HG02852 (cell line): ENCODE results near the gene GPSM1.

Experiments used
- ATAC-seq: cut with Tn5 transposase; IDR thresholded peaks from one replicate; pipeline ENCODE4 v1.9.1; 2021; ENCODE audit warnings: mild to moderate bottlenecking, moderate library complexity; ENCODE audit not compliant: unreplicated experiment

The GPSM1 gene

GRCh38 chr9:136303066-136303824 lies 24.1 kb upstream of the GPSM1 start:
- no peak for ATAC-seq

DNA sequence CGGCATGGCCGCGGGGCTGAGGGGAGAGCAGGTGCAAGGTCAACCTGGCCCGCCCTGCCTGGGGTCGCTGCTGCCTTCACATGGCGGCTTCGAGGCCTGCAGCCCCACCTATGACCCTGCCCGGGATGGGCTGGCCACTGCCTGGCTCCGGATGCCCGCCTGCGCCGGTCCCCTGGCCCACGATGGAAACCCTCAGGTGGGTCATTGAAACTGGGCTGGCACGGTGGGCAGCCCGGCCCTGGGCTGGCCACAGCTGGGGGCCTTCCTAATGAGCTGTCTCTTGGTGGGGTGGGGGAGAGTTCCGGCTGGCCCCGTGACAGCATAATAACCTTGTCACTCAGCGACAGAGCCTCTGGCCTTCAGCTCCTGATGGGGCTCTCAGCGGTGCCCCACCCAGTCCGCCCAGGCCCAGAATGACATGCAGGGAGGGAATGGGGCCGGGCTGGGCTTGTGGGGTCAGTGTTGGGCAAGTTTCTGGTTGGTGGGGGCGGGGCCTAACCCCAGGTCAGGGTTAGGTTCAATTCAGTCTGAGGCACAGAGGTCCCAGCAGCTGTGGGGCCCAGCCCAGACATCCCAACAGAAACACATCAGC lies 23.4 kb upstream of the GPSM1 start, which contains the start of gene CCDC187:
CCDC187 (minus strand) TSS at position 270 of the 592 bp plus-strand sequence; CDS start at position 6, 264 bp downstream.
- ATAC-seq, result no peak

DNA sequence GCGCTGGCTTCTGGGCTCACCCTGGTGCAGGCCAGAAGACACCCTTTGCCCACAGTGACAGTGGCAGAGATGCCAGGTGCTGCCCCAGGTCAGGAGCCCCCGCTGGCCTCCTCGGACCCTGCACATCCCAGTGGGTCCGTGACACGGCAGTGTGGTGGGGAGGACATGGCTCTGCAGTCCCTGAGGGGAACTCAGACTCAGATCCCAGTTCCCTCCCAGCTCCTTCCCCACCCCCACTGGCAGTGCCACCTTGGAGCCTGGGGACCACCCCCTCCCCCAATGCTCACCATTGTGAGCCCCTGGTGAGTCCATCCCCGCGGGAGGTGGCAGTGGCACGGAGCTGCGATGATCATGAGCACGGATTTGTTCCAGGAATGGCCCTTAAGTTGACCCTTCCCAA lies 22.9 kb upstream of the GPSM1 start:
- no peak for ATAC-seq

GRCh38 chr9:136304981-136305380 lies 22.4 kb upstream of the GPSM1 start:
- no peak for ATAC-seq

DNA sequence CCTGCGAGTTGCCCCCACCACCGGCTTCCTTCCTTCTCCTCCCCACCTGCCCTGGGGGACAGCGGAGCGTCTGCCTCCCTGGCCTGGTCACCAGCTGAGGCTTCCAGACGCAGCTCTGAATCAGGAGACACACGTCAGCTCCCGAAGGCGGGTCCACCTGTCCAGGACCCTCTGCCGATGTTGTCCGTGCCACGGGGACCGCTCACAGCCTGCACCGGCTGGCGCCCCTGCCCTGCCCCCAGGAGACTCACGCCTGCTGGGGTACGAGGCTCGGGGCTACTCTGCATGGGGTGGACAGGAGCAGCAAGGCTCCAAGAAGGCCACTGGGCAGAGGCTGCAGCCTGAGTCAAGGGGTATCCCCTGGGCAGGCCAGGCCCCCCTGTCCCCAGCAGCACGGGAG lies 21.5 kb upstream of the GPSM1 start:
- ATAC-seq, result no peak

- ATAC-seq, result no peak
Observed at GRCh38 chr9:136306211-136307208, 20.8 kb upstream of the GPSM1 start.

- ATAC-seq, result no peak
Observed at GRCh38 chr9:136307215-136307750, 20.1 kb upstream of the GPSM1 start.

- no peak for ATAC-seq
Observed at GRCh38 chr9:136308006-136308701, 19.2 kb upstream of the GPSM1 start.

DNA sequence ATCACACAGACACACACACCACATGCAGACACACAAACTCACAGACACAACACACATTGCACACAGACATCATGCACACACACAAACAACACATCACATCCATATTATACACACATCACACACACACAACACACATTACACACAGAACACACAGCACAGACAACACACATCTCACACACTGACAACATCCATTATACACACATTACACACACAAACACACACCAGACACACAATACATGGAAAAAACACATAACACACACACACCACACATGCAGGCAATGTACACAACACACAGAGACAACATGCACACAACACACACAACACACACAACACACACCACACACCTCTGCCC lies 18.7 kb upstream of the GPSM1 start:
- ATAC-seq, result no peak

DNA sequence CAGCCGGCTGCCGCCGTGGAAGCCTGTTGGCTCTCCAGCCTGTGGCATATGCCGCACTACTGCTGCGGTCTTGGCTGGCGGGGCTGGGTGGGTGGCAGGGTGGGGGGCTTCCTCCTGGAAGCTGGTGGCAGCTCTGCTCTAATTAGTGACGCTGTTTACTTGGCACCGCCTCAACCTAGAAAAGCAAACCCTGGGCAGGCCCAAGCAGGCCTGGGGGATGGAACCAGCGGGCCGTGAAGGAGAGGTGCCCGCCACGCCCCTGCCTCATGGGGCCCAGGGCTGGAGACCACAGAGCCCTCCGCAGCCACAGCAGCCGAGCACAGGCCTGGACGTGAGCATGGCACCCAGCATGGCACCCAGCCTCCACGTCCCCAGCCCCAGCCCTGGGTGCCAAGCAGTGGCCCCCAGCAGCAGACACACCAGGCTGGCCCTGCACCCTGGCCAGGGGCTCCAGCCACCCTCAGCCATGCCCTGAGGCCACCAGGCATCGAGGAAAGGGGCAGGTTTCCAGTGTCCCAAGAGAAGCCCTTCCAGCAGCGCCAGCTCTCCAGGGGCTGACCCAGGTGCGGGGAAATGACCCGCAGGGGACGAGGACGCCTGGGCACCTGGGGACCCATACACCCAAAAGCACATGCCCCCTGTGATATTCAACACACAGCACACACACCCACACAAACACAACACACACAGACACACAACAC lies 18.1 kb upstream of the GPSM1 start:
- ATAC-seq, result no peak

GRCh38 chr9:136309806-136310220 lies 17.5 kb upstream of the GPSM1 start:
- no peak for ATAC-seq

GRCh38 chr9:136310273-136311030 lies 16.9 kb upstream of the GPSM1 start:
- ATAC-seq, result no peak

DNA sequence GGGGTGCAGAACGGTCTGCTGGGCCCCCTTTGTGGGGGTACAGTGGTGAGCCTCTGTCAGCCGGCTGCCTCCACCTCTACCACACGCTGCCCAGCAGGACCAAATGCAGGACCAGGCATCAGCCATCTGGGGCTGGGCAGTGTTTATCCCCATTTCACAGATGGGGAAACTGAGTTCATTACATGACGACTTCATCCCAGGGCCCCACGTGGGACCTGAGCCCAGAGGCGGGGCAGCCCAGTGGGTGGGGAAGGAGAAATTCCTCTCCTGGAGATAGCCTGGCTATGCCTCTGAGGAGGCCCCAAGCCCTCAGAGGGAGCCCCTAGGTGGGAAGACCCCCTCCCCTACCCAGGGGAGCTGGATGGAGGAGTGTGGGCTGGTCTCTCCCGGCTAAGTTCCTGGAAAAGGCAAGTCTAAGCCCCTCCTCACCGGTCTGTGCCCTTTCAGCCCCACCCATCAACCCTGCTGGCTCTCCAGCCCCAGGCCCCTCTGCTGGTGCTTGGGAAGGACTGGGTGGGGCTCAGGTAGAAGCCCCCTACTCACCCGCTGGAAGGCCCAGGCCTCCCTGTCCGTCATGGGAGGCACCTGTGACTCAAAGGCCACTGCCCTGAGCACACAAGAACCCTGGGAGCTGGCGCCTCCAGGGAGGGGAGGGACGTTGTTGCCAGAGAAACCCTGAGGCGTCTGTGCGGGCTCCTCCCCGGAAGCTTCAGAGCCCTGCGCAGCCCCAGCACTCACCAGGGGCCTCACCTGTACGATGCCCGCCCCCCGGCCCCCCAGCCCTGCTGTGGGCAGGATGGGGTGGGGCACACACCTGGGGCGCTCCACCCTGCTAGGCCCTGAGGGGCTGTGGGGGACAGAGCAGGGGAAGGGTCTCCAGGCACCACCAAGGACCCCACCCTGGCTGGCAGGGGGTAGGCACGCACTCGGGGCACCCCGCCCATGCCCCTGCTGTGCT lies 16.0 kb upstream of the GPSM1 start:
- ATAC-seq, result no peak

DNA sequence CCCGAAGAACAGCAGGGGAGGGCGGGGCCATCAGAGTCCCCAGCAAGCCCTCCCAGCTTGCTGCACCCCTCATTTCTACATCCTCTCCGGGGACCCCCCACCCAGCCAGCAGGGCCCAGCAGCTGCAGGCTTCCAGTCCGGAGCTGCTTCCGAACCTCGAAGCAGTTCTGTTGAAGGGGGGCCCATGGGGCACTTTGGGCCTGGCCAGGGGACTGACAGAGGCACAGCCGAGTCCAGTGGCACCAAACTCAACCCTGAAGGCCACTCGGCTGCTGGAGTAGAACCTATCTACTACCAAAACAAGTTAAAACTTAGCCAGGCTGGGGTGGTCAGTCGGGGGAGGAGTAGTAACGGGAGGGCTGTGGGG lies 15.3 kb upstream of the GPSM1 start:
- ATAC-seq, result no peak

DNA sequence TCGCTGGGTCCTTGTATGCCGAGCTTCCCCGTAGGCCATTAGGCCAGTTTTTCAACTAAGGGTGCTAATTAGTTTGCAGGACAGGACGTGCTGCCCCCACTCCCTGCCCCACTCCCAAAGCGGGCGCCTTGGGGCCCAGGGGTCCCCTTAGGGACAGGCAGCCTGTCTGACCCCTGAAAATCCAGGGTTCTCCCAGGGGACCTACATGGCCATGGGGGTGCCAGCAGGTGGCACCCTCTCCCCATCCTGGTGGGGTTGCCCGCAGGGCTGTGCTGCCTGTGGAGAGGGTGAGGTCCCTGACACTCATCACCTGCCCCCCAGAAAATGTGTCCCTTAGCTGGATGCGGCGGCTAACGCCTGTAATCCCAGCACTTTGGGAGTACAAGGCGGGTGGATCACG lies 14.9 kb upstream of the GPSM1 start:
- no peak for ATAC-seq

DNA sequence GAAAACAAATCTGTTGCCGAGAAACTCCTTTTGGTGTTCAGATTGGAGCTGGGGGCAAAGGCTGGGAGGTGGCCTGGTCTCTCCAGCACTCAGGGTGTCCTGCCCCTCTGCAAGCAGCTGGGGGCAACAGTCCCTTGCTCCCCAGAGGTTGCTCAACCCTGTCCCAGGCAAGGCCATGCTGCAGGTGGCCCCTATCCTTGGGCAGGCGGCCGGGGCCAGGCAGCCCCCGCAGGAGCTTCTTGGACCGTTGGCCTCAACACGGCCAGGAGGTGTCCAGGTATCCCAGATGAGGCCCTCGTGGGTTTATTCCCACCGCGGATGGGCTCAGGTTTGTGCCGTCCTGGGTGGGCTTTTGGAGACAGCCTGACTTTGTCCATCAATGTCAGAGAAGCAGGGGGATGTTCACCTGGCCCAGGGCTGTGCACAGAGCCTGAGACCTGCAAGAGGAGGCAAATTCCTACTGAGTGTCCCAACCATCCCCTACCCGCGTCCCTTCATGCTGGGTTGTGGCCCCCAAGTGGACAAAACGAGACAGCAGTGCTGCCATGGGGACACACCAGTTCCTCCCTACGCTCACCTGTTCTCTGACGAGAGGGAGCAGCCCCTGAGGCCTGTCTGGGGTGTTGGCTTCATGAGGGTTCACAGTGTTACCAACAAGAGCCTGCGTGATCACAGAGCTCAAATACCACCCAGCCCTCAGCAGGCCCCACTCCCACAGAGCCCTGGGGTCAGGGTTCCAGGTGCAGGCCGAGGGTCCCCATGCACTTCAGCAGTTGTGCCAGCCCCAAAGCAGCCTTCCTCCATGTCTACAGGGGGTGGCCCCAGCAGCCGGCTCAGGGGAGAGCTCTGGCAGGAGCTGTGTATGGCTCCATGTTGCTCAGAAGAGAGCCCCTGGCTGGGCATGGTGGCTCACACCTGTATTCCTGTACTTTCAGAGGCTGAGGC lies 14.0 kb upstream of the GPSM1 start:
- ATAC-seq, result no peak

DNA sequence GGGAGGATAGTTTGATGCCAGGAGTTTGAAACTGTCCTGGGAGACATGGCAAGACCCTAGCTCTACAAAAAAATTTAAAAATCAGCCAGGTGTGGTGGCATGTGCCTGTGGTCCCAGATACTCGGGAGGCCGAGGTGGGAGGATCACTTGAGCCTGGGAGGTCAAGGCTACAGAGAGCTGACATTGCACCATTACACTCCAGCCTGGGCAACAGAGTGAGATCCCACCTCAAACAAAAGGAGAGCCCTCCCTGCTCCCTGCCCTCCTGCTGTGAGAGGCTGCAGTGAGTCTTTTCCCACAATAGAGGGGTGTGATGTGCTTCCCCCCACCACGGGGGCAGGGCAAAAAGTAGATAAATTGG lies 13.3 kb upstream of the GPSM1 start:
- ATAC-seq, result no peak
